SK-N-SH (cell line): ENCODE results near the gene RABGAP1L. TPM values are rescaled to one million over a fixed set of nuclear protein-coding genes. Genes with fewer than 3 reads are reported as not detected.

Experiments
- CTCF ChIA-PET: fragments of 300-600, 350-600 bp; formaldehyde crosslinking; extraction: SDS; loops from one replicate; lab custom pipeline; 2021; lab: Yijun Ruan, JAX
- POLR2A ChIA-PET: fragments of 350-600 bp; sonication (Branson Sonifier 250); formaldehyde crosslinking; extraction: SDS; loops from one replicate; lab custom pipeline; 2020; ENCODE audit warnings: antibody characterized with exemption, inconsistent platforms; lab: Yijun Ruan, JAX
- DNase-seq: peaks from one replicate; pipeline ENCODE4 v3.0.0; 2012
- H2AFZ ChIP-seq: fragments of 200-600 bp; sonication (generic); 2 replicates; pipeline ENCODE4 v1.8.1; 2016; ENCODE audit warnings: antibody characterized with exemption, mild to moderate bottlenecking, low read depth
- H3F3A ChIP-seq: fragments of 200-600 bp; sonication (generic); replicated peaks from 2 replicates; pipeline ENCODE3; 2016; ENCODE audit warnings: antibody characterized with exemption, mild to moderate bottlenecking; ENCODE audit not compliant: insufficient read depth
- H3K27ac ChIP-seq, 2 experiments: fragments of 200-500 bp in 1 of 2; fragments of 200-600 bp in 1 of 2; sonication (Bioruptor generic) in 1 of 2; sonication (generic), shearing (Covaris generic) in 1 of 2; 2 replicates each; pipeline versions ENCODE4 v1.5.1 to v1.6.1; 2014 to 2016; ENCODE audit warnings: low read depth in 2 of 2, inconsistent platforms in 1 of 2, low read length in 1 of 2, mild to moderate bottlenecking in 1 of 2, mixed read lengths in 1 of 2
- H3K27me3 ChIP-seq: fragments of 200-600 bp; sonication (generic), shearing (Covaris generic); 2 replicates; pipeline ENCODE4 v1.6.1; 2016; ENCODE audit warnings: mixed run types; ENCODE audit not compliant: insufficient read depth
- H3K36me3 ChIP-seq, 2 experiments: fragments of 200-500 bp in 1 of 2; fragments of 200-600 bp in 1 of 2; sonication (Bioruptor generic) in 1 of 2; sonication (generic) in 1 of 2; replicated peaks in 1 of 2; 2 replicates each; pipeline versions ENCODE3 to v1.5.1; 2014 to 2016; ENCODE audit warnings: low read length in 1 of 2, mild to moderate bottlenecking in 1 of 2; ENCODE audit not compliant: insufficient read depth in 2 of 2, control insufficient read depth in 1 of 2
- H3K4me1 ChIP-seq, 2 experiments: fragments of 200-500 bp in 1 of 2; fragments of 200-600 bp in 1 of 2; sonication (Bioruptor generic) in 1 of 2; sonication (generic), shearing (Covaris generic) in 1 of 2; 2 replicates each; pipeline versions ENCODE4 v1.5.1 to v1.6.1; 2014 to 2016; ENCODE audit warnings: low read depth in 1 of 2, low read length in 1 of 2, mixed run types in 1 of 2; ENCODE audit not compliant: insufficient read depth in 2 of 2, control insufficient read depth in 1 of 2
- H3K4me2 ChIP-seq: fragments of 200-600 bp; sonication (generic), shearing (Covaris generic); 2 replicates; pipeline ENCODE4 v1.6.1; 2017; ENCODE audit warnings: mixed run types
- H3K4me3 ChIP-seq, 2 experiments: fragments of 200-500 bp in 1 of 2; fragments of 200-600 bp in 1 of 2; sonication (Bioruptor generic) in 1 of 2; sonication (generic), shearing (Covaris generic) in 1 of 2; 2 replicates each; pipeline versions ENCODE4 v1.5.1 to v1.8.1; 2014 to 2016; ENCODE audit warnings: low read depth in 2 of 2, inconsistent platforms in 1 of 2, low read length in 1 of 2, mild to moderate bottlenecking in 1 of 2, mixed read lengths in 1 of 2, moderate library complexity in 1 of 2
- H3K79me2 ChIP-seq: fragments of 200-600 bp; sonication (generic); 2 replicates; pipeline ENCODE4 v1.8.1; 2017; ENCODE audit warnings: mild to moderate bottlenecking; ENCODE audit not compliant: insufficient read depth
- H3K9ac ChIP-seq: fragments of 200-600 bp; sonication (generic); 2 replicates; pipeline ENCODE4 v1.6.1; 2017; ENCODE audit warnings: mixed run types
- H3K9me2 ChIP-seq: fragments of 200-600 bp; sonication (generic); 2 replicates; pipeline ENCODE4 v1.6.1; 2017; ENCODE audit warnings: mixed run types
- H3K9me3 ChIP-seq: fragments of 200-600 bp; sonication (generic); 2 replicates; pipeline ENCODE4 v1.6.1; 2017; ENCODE audit warnings: mixed run types, mild to moderate bottlenecking, moderate library complexity
- H4K20me1 ChIP-seq: fragments of 200-600 bp; sonication (generic); 2 replicates; pipeline ENCODE4 v1.6.1; 2017; ENCODE audit warnings: mild to moderate bottlenecking, mixed run types; ENCODE audit not compliant: insufficient read depth
- CHD2 ChIP-seq: fragments of 150-350 bp; IDR thresholded peaks from 2 replicates; pipeline ENCODE4 v1.6.1; 2018; ENCODE audit warnings: low read length; ENCODE audit not compliant: partially characterized antibody
- ELF1 ChIP-seq: IDR thresholded peaks from 2 replicates; pipeline ENCODE4 v1.4.0; 2012
- EP300 ChIP-seq, 2 experiments: IDR thresholded peaks; 2 replicates each; pipeline versions ENCODE4 v1.4.0 to v1.6.1; 2012; ENCODE audit warnings: borderline replicate concordance in 1 of 2, low read depth in 1 of 2, low read length in 1 of 2
- FOSL2 ChIP-seq: IDR thresholded peaks from 2 replicates; pipeline ENCODE4 v1.4.0; 2012; ENCODE audit warnings: low read depth, mild to moderate bottlenecking, moderate library complexity, borderline replicate concordance
- GABPA ChIP-seq: IDR thresholded peaks from 2 replicates; pipeline ENCODE4 v1.4.0; 2012; ENCODE audit warnings: low read depth, mild to moderate bottlenecking
- GATA2 ChIP-seq: sonication (generic); formaldehyde crosslinking; IDR thresholded peaks from 2 replicates; pipeline ENCODE4 v1.5.0; 2020; ENCODE audit warnings: mild to moderate bottlenecking, missing genetic modification reagents
- IRF3 ChIP-seq: fragments of 150-350 bp; IDR thresholded peaks from 2 replicates; pipeline ENCODE4 v1.6.1; 2016; ENCODE audit warnings: mild to moderate bottlenecking, low read depth, low read length
- JUND ChIP-seq: IDR thresholded peaks from 2 replicates; pipeline ENCODE4 v1.4.0; 2012
- MAX ChIP-seq: IDR thresholded peaks from 2 replicates; pipeline ENCODE4 v1.4.0; 2012; ENCODE audit warnings: low read depth
- MEF2A ChIP-seq: IDR thresholded peaks from 2 replicates; pipeline ENCODE4 v1.4.0; 2012; ENCODE audit warnings: low read depth, borderline replicate concordance
- MXI1 ChIP-seq: IDR thresholded peaks from 2 replicates; pipeline ENCODE4 v1.6.1; 2012; ENCODE audit warnings: mild to moderate bottlenecking, low read depth, low read length, improper control_type of control experiment
- NFIC ChIP-seq: IDR thresholded peaks from 2 replicates; pipeline ENCODE4 v1.4.0; 2012; ENCODE audit warnings: borderline replicate concordance
- NRF1 ChIP-seq: IDR thresholded peaks from 2 replicates; pipeline ENCODE4 v1.6.1; 2012; ENCODE audit warnings: low read depth, mild to moderate bottlenecking, low read length
- POLR2AphosphoS5 ChIP-seq: IDR thresholded peaks from 2 replicates; pipeline ENCODE4 v1.6.1; 2012; ENCODE audit warnings: low read depth, low read length
- RXRA ChIP-seq: IDR thresholded peaks from 2 replicates; pipeline ENCODE4 v1.4.0; 2012; ENCODE audit warnings: low read depth, mild to moderate bottlenecking, borderline replicate concordance
- SIN3A ChIP-seq: IDR thresholded peaks from 2 replicates; pipeline ENCODE4 v1.6.1; 2012; ENCODE audit warnings: low read depth, mild to moderate bottlenecking, low read length, moderate library complexity, borderline replicate concordance
- TAF1 ChIP-seq: IDR thresholded peaks from 2 replicates; pipeline ENCODE4 v1.6.1; 2012; ENCODE audit warnings: low read depth, mild to moderate bottlenecking, low read length, moderate library complexity, borderline replicate concordance
- TCF12 ChIP-seq: IDR thresholded peaks from 2 replicates; pipeline ENCODE4 v1.4.0; 2012
- USF2 ChIP-seq: fragments of 150-350 bp; IDR thresholded peaks from 2 replicates; pipeline ENCODE4 v1.6.1; 2017; ENCODE audit warnings: antibody characterized with exemption, low read length, low read depth, borderline replicate concordance
- WGBS: methylation state at CpG from one replicate; pipeline ENCODE4 v1.1.6; 2017; ENCODE audit warnings: low lambda C conversion rate; 5-methylcytosine and 5-hydroxymethylcytosine counted together
- polyA plus RNA-seq, 3 experiments: library from polyadenylated mRNA; depleted of rRNA; stranded (reverse); fragments of >200 nt; gene quantifications; 2 replicates each; pipeline ENCODE4 v1.2.3, GENCODE V29; 2012
- TF ChIP-seq, protein P1 (sequence below): IDR thresholded peaks from 2 replicates; pipeline ENCODE4 v1.4.0; 2012; ENCODE audit warnings: low read depth, borderline replicate concordance

RABGAP1L gene
- polyA plus RNA-seq, 1 of the 3 experiments (the other 2 are of a cell fraction): 7.2 TPM

- Histone ChIP-seq H2AFZ (no peak overlapping the region), H3F3A (no peaks in the 10 kb centered on the region), H3K9ac (no peak overlapping the region), H3K79me2 (no peaks in the 10 kb centered on the region), H4K20me1 (no peaks in the 10 kb centered on the region), H3K36me3 (peaks cover 0 to 6% of the 10 kb centered on the region in 2 experiments), H3K4me2 (no peak overlapping the region), H3K27ac (no peak overlapping the region), H3K4me1 (no peaks in the 10 kb centered on the region), H3K27me3 (no peaks in the 10 kb centered on the region), H3K4me3 (no peak overlapping the region), H3K9me2 (no peaks in the 10 kb centered on the region), H3K9me3 (no peaks in the 10 kb centered on the region)
- TF ChIP-seq FOSL2: no peak
- TF ChIP-seq POLR2AphosphoS5: no peak
- TF ChIP-seq TAF1: no peak
- TF ChIP-seq GABPA: no peak
- no peak for TF ChIP-seq ELF1
- 94% methylated on average over 3 of the region's 3 CpGs for WGBS
- no peak for DNase-seq
- ChIA-PET CTCF (interaction anchor here (1.7 to 2.7 kb wide), 2 partner anchors 12 to 452 kb away, joined by 5 to 20 read pairs; no protein-coding TSS in a partner anchor), POLR2A (no interaction called here)
Measured at GRCh38 chr1:174274452-174274851, 115.1 kb downstream of the RABGAP1L start.

GRCh38 chr1:174274884-174275283 is 115.6 kb downstream of the RABGAP1L start:
- ChIA-PET CTCF (interaction anchor here (1.7 to 2.7 kb wide), 2 partner anchors 12 to 451 kb away, joined by 5 to 20 read pairs; no protein-coding TSS in a partner anchor), POLR2A (no interaction called here)
- H2AFZ ChIP-seq: no peak overlapping the region
- WGBS: 91% methylated on average over 2 of the region's 2 CpGs
- H3K9ac ChIP-seq: no peak overlapping the region
- no peak overlapping the region for H3K4me3 ChIP-seq
- H3K27ac ChIP-seq: no peak overlapping the region
- no peaks in the 10 kb centered on the region for H4K20me1 ChIP-seq
- no peak for DNase-seq
- no peaks in the 10 kb centered on the region for H3K9me3 ChIP-seq
- peaks cover 0 to 6% of the 10 kb centered on the region in 2 experiments for H3K36me3 ChIP-seq
- H3K4me1 ChIP-seq: no peaks in the 10 kb centered on the region
- no peaks in the 10 kb centered on the region for H3F3A ChIP-seq
- no peaks in the 10 kb centered on the region for H3K27me3 ChIP-seq
- H3K4me2 ChIP-seq: no peak overlapping the region
- H3K9me2 ChIP-seq: no peaks in the 10 kb centered on the region
- no peak for TF ChIP-seq RXRA
- TF ChIP-seq EP300 (IDR thresholded peaks at IDR 0.05; ENCODE audit: borderline replicate concordance in 1 of 2, low read depth in 1 of 2, low read length in 1 of 2): no peak
- no peak for TF ChIP-seq NRF1
- no peak for TF ChIP-seq POLR2AphosphoS5
- no peaks in the 10 kb centered on the region for H3K79me2 ChIP-seq

GRCh38 chr1:174276087-174276486 is 116.8 kb downstream of the RABGAP1L start:
- Histone ChIP-seq H3K4me1 (no peaks in the 10 kb centered on the region), H3K4me2 (no peak overlapping the region), H3K27ac (no peak overlapping the region), H4K20me1 (no peaks in the 10 kb centered on the region), H3K4me3 (no peak overlapping the region), H3F3A (no peaks in the 10 kb centered on the region), H3K36me3 (peaks cover 0 to 6% of the 10 kb centered on the region in 2 experiments), H3K79me2 (no peaks in the 10 kb centered on the region), H2AFZ (no peak overlapping the region), H3K27me3 (no peaks in the 10 kb centered on the region), H3K9me2 (no peaks in the 10 kb centered on the region), H3K9me3 (no peaks in the 10 kb centered on the region), H3K9ac (no peak overlapping the region)
- ChIA-PET POLR2A (no interaction called here), CTCF (interaction anchor here (1.7 to 2.7 kb wide), 2 partner anchors 14 to 450 kb away, joined by 5 to 20 read pairs; no protein-coding TSS in a partner anchor)
- no peak for DNase-seq
- 87% methylated on average over 1 of the region's 1 CpG for WGBS
- TF ChIP-seq GATA2 (no peak), EP300 (IDR thresholded peaks at IDR 0.05; ENCODE audit: borderline replicate concordance in 1 of 2, low read depth in 1 of 2, low read length in 1 of 2) (no peak), IRF3 (no peak), GABPA (no peak), FOSL2 (no peak), MEF2A (no peak), MAX (no peak), TAF1 (no peak), JUND (no peak), USF2 (no peak), CHD2 (no peak), SIN3A (no peak), POLR2AphosphoS5 (no peak), NFIC (no peak), TCF12 (no peak), MXI1 (no peak), RXRA (no peak), NRF1 (no peak)
- TF ChIP-seq, protein P1, sequence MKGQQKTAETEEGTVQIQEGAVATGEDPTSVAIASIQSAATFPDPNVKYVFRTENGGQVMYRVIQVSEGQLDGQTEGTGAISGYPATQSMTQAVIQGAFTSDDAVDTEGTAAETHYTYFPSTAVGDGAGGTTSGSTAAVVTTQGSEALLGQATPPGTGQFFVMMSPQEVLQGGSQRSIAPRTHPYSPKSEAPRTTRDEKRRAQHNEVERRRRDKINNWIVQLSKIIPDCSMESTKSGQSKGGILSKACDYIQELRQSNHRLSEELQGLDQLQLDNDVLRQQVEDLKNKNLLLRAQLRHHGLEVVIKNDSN: no peak
